Esophagus muscularis mucosa (tissue), 4 donors: ENCODE results near the gene CBFB. TPM values are rescaled to one million over a fixed set of nuclear protein-coding genes. Genes with fewer than 3 reads are reported as not detected.

Source experiments
- DNase-seq: peaks from one replicate; pipeline ENCODE4 v3.0.0-alpha.2; 2017; ENCODE audit errors: extremely low spot score
- H3K27ac ChIP-seq, 4 donors: fragments of 200-600 bp; sonication (generic); replicated peaks in 1 of 4; 1 replicate in 3 of 4; 2 replicates in 1 of 4; pipeline ENCODE4 v1.5.1; 2016 to 2019; ENCODE audit warnings: mild to moderate bottlenecking in 1 of 4
- H3K27me3 ChIP-seq, 4 donors: fragments of 200-600 bp; sonication (generic); one replicate each; pipeline versions ENCODE4 v1.5.1 to v1.6.0; 2016 to 2019
- H3K36me3 ChIP-seq, 4 donors: fragments of 200-600 bp; sonication (generic); one replicate each; pipeline ENCODE4 v1.5.1; 2016 to 2019
- H3K4me1 ChIP-seq, 4 donors: fragments of 200-600 bp; sonication (generic); one replicate each; pipeline ENCODE4 v1.5.1; 2016 to 2019
- H3K4me3 ChIP-seq, 4 donors: fragments of 200-600 bp; sonication (generic); 1 replicate in 2 of 4; 2 replicates in 2 of 4; pipeline ENCODE4 v1.5.1; 2016 to 2019; ENCODE audit warnings: mild to moderate bottlenecking in 4 of 4, moderate library complexity in 1 of 4
- H3K9me3 ChIP-seq, 4 donors: fragments of 200-600 bp; sonication (generic); 1 replicate in 3 of 4; 2 replicates in 1 of 4; pipeline ENCODE4 v1.5.1; 2016 to 2019
- CTCF ChIP-seq, 3 experiments: fragments of 200-600 bp in 2 of 3; fragments of 450-650 bp in 1 of 3; sonication (generic) in 2 of 3; IDR thresholded peaks; one replicate each; pipeline ENCODE4 v1.5.1; 2017 to 2019; ENCODE audit warnings: antibody characterized with exemption in 3 of 3, mild to moderate bottlenecking in 2 of 3, moderate library complexity in 1 of 3
- EP300 ChIP-seq: sonication (generic); formaldehyde crosslinking; IDR thresholded peaks from one replicate; pipeline ENCODE4 v1.6.1; 2017; ENCODE audit warnings: antibody characterized with exemption
- POLR2A ChIP-seq: fragments of 450-650 bp; IDR thresholded peaks from one replicate; pipeline ENCODE4 v1.6.1; 2017; ENCODE audit warnings: antibody characterized with exemption, moderate library complexity, mild to moderate bottlenecking, low read depth
- POLR2AphosphoS5 ChIP-seq, 2 donors: sonication (generic); formaldehyde crosslinking; IDR thresholded peaks; one replicate each; pipeline ENCODE4 v1.6.1; 2017; ENCODE audit warnings: antibody characterized with exemption in 2 of 2
- WGBS: methylation state at CpG from one replicate; pipeline ENCODE4 v1.1.5; 2018; 5-methylcytosine and 5-hydroxymethylcytosine counted together
- intact Hi-C: fragments of 100-400 bp; cut with DNase I; formaldehyde crosslinking; loops from one replicate; pipeline ENCODE4 v1.15.1; 2023
- total RNA-seq, 4 donors: library from RNA; depleted of rRNA; stranded (reverse); fragments of >200 nt; gene quantifications; one replicate each; pipeline versions ENCODE4 v1.1.0 to v1.2.1, GENCODE V29; 2016

The CBFB gene
- total RNA-seq, 4 donors from 2014 or later = 20.6 to 39.8 (median 30.6) TPM

DNA sequence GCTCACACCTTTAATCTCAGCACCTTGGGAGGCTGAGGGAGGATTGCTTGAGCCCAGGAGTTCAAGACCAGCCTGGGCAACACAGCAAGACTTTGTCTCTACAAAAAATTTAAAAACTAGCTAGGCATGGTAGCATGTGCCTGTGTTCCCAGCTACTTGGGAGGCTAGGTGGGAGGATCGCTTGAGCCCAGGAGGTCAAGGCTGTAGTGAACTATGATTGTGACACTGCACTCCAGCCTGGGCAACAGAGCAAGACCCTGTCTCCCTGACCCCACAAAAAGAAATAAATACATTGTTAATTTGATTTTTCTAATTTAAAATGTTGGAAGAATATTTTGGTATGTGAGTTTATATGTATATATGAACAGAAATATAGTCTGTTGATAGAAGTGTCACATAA lies 58.3 kb downstream of the CBFB start:
- H3K4me1 ChIP-seq = peaks cover 0 to 8% (median 6%) of the 10 kb centered on the region in 4 donors
- TF ChIP-seq POLR2A = no peak
- no peak for TF ChIP-seq POLR2AphosphoS5 (IDR thresholded peaks at IDR 0.05)
- no peak for TF ChIP-seq CTCF (IDR thresholded peaks at IDR 0.05)
- no peak for TF ChIP-seq EP300
- H3K36me3 ChIP-seq = peaks cover 0 to 27% (median 20%) of the 10 kb centered on the region in 4 donors
- intact Hi-C loops = no loop called here
- no peaks in the 10 kb centered on the region for H3K9me3 ChIP-seq
- no peaks in the 10 kb centered on the region for H3K27me3 ChIP-seq
- no peak overlapping the region for H3K27ac ChIP-seq
- no peak overlapping the region for H3K4me3 ChIP-seq
- 87% methylated on average over 1 of the region's 1 CpG for WGBS
- DNase-seq = no peak

GRCh38 chr16:67087803-67088202 lies 58.9 kb downstream of the CBFB start:
- H3K9me3 ChIP-seq = no peaks in the 10 kb centered on the region
- H3K36me3 ChIP-seq = peaks cover 0 to 28% (median 20%) of the 10 kb centered on the region in 4 donors
- intact Hi-C loops = no loop called here
- no peak overlapping the region for H3K4me3 ChIP-seq
- no peak for DNase-seq
- no peak for TF ChIP-seq EP300
- TF ChIP-seq POLR2AphosphoS5 (IDR thresholded peaks at IDR 0.05) = no peak
- TF ChIP-seq POLR2A = no peak
- TF ChIP-seq CTCF (IDR thresholded peaks at IDR 0.05) = no peak
- H3K27ac ChIP-seq = no peak overlapping the region
- H3K4me1 ChIP-seq = peaks cover 0 to 8% (median 6%) of the 10 kb centered on the region in 4 donors
- no peaks in the 10 kb centered on the region for H3K27me3 ChIP-seq

- WGBS = 67% methylated on average over 4 of the region's 4 CpGs
- peaks cover 0 to 8% (median 6%) of the 10 kb centered on the region in 4 donors for H3K4me1 ChIP-seq
- no peaks in the 10 kb centered on the region for H3K27me3 ChIP-seq
- H3K9me3 ChIP-seq = no peaks in the 10 kb centered on the region
- DNase-seq = no peak
- intact Hi-C loops = no loop called here
- H3K36me3 ChIP-seq = peaks cover 0 to 28% (median 14%) of the 10 kb centered on the region in 4 donors
- H3K27ac ChIP-seq = no peak overlapping the region
- TF ChIP-seq POLR2AphosphoS5 (IDR thresholded peaks at IDR 0.05) = no peak
- TF ChIP-seq POLR2A = no peak
- no peak for TF ChIP-seq EP300
- no peak for TF ChIP-seq CTCF (IDR thresholded peaks at IDR 0.05)
- H3K4me3 ChIP-seq = no peak overlapping the region
These were observed 59.6 kb downstream of the CBFB start for GRCh38 chr16:67088551-67088950.

DNA sequence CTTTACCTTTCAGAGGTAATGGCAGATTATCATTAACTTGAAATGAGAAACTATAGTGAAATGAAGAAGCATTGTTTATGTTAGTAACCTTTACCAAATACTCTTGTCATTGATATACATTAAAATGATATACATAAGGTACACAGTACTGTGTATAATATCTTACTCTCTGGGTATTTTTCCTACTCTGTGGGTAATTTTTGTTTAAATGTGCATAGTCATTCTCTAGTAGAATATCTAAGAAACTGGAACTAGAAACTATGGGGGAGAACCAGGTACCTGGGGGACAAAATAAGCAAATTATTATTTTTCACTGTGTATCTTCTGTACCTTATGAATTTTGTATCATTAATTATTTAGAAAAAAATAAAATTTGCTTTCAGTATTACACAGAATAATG lies 60.2 kb downstream of the CBFB start:
- H3K4me3 ChIP-seq = no peak overlapping the region
- DNase-seq = no peak
- no peak overlapping the region for H3K27ac ChIP-seq
- peaks cover 0 to 8% (median 6%) of the 10 kb centered on the region in 4 donors for H3K4me1 ChIP-seq
- H3K9me3 ChIP-seq = no peaks in the 10 kb centered on the region
- H3K36me3 ChIP-seq = peaks cover 0 to 25% (median 15%) of the 10 kb centered on the region in 4 donors
- H3K27me3 ChIP-seq = no peaks in the 10 kb centered on the region
- TF ChIP-seq POLR2AphosphoS5 (IDR thresholded peaks at IDR 0.05) (no peak), CTCF (IDR thresholded peaks at IDR 0.05) (no peak), EP300 (no peak), POLR2A (no peak)
- intact Hi-C loops = no loop called here

GRCh38 chr16:67091906-67092566 lies 63.1 kb downstream of the CBFB start:
- no peak for DNase-seq
- TF ChIP-seq CTCF (IDR thresholded peaks at IDR 0.05) (no peak), POLR2AphosphoS5 (IDR thresholded peaks at IDR 0.05) (no peak), EP300 (no peak), POLR2A (no peak)
- H3K4me1 ChIP-seq = peaks cover 0 to under 1% (median 0%) of the 10 kb centered on the region in 4 donors
- H3K27me3 ChIP-seq = no peaks in the 10 kb centered on the region
- H3K9me3 ChIP-seq = no peaks in the 10 kb centered on the region
- intact Hi-C loops = no loop called here
- H3K36me3 ChIP-seq = peaks cover 0 to 18% (median 8%) of the 10 kb centered on the region in 4 donors
- 89% methylated on average over 4 of the region's 4 CpGs for WGBS
- no peak overlapping the region for H3K27ac ChIP-seq
- no peak overlapping the region for H3K4me3 ChIP-seq
